GM21360 (cell line): Measurements from ENCODE around the gene F9.
"Not testable (repeated sequence)": the region's sequence is repeated elsewhere in the genome, so short reads cannot be mapped to it uniquely, and the experiment has no call there.

Experiments
- ATAC-seq: cut with Tn5 transposase; IDR thresholded peaks from one replicate; pipeline ENCODE4 v1.9.1; 2021; ENCODE audit warnings: mild to moderate bottlenecking, moderate library complexity; ENCODE audit not compliant: unreplicated experiment

F9 gene

DNA sequence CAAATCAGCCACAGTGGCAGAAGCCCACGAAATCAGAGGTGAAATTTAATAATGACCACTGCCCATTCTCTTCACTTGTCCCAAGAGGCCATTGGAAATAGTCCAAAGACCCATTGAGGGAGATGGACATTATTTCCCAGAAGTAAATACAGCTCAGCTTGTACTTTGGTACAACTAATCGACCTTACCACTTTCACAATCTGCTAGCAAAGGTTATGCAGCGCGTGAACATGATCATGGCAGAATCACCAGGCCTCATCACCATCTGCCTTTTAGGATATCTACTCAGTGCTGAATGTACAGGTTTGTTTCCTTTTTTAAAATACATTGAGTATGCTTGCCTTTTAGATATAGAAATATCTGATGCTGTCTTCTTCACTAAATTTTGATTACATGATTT is at the start of gene F9:
F9 (plus strand) TSS at position 190 of the 400 bp plus-strand sequence; CDS start at position 216, 26 bp downstream.
- no peak for ATAC-seq

GRCh38 chrX:139483699-139484098 is 46.8 kb upstream of the F9 start:
- ATAC-seq, result no peak

DNA sequence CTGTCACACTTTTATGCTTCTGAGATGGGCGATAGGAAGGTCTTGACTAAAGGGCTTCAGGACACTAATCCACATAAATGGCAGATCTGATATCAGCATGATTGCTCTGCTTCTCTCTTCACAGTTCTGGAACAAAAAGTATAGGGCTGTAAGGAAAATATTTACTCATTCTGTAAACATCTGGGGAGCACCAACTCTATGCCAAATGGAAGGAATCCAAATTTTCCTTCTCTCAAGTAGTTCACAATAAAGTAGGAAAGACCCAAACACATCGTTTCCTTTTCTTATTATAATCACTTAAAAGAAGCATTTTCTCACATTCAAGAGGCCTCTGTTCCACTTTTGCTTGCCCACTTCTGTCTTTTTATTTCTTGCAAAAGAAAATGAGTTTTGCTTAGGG is 45.9 kb upstream of the F9 start:
- ATAC-seq, result no peak

GRCh38 chrX:139495324-139495723 is 35.2 kb upstream of the F9 start:
- ATAC-seq, result no peak

GRCh38 chrX:139506333-139506732 is 24.2 kb upstream of the F9 start:
- ATAC-seq, result no peak

GRCh38 chrX:139508099-139508498 is 22.4 kb upstream of the F9 start:
- no peak for ATAC-seq

- no peak for ATAC-seq
Measured at GRCh38 chrX:139518475-139518874, 12.1 kb upstream of the F9 start.

GRCh38 chrX:139528829-139529228 is 1.7 kb upstream of the F9 start:
- ATAC-seq, result not testable (repeated sequence)

DNA sequence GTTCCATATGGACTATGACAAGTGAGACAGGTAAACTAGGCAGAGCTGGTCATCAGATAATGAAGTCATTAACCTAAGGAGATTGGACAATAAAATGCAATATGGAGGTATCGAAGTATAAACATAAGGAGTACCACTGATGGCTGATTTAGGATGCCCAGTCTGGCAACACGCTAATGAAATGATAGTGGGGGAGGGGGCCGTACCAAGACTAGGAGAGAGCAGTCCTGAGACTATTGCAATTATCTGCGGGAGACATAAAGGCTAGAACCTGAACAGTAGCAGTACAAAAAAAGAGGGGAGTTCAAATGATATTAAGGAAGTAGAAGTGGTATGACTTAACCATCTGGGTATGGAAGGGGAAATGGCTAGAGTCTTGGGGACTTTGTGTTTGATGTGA is 2.3 kb downstream of the F9 start:
- ATAC-seq, result no peak

DNA sequence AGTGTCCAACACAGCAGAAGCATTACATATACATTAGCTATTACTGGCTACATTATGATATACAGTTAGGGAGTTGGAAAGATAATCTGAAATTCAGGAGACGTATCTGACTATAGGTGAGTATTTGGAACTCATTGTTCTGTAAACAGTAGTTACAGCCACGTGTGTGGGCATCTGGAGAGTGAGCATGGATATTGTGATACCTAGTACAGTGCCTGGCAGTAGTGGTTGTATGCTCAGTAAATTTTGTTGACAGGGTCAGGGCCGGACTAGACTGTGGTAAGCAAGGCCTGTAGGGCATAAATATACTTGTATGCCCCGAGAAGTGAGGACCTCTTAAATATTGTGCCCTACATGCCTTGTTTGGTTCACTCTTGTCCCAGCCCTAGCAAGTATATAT is 2.9 kb downstream of the F9 start:
- no peak for ATAC-seq

DNA sequence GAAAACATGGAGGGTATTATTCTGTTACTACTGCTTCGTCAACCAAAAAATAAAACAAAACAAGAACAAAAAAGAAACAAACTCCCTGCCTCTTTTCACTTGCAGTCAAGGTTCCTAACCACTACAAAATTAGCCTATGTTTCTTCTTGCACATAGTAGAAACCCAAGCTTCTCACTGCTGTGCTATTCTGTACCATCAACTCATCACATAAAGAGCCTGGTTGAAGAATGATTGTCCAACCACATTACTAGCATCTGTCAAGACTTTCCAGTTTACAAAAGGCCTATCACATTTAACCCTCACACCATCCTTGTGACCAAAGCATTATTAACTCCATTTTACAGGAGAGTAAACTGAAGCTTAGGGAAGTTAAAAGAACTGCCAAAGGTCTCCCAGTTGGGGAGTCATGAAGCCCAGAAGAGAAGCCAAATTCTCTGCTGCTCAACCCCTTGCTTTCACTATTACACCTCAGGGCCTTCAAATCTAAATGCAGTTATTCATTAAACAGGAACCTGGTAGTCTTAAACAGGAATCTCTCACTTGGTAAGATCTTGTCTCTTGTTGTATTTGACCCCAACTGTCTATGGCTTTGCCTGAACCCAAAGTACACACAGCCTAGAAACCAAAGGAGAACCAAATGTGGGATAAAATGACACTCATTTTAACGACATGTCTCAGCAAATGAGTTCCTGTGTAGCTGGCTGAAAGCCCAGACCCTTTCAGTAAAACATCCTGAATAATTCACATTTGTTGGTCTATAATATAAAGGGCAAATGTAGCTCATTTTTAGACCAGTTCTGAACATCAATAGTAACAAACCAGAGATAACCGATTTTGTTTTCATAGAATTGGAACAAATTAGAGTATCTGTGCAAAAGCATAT is 8.6 kb downstream of the F9 start:
- no peak for ATAC-seq

DNA sequence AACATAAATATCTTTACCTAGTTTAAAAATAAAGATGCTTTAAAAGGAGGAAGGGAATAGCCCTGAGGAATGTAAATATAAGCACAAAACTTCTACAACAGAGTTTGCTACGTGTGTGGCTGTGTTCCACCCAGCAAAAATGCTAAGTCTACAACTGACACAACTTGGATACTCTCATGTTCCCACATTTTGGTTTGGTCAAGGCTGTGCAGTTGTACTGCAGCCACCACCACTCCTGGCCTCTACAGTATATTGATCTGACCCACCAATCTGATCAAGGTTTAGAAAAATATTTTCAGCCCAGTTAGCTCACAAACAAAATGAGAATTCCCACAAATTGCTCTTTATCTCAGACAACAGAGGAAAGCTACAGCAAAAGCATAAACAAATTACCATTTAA is 12.1 kb downstream of the F9 start:
- no peak for ATAC-seq

DNA sequence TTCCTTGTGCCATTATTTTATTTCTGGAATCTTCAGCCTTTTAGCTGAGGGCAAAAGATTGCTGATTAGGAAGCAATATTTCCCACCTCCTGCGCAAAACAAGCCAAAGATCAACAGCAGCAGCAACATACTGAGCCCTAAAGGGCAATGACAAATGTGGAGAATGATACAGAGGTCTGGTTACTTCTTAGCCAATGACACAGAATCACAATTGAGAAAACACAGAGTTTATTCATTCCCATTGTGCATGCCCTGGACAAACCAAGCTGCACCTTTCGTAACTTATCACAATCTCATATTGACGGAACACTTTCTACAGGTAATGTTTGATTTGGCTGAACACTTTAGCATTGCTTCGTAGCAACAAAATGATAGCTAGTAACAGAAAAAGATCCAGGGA is 13.4 kb downstream of the F9 start:
- ATAC-seq, result no peak

DNA sequence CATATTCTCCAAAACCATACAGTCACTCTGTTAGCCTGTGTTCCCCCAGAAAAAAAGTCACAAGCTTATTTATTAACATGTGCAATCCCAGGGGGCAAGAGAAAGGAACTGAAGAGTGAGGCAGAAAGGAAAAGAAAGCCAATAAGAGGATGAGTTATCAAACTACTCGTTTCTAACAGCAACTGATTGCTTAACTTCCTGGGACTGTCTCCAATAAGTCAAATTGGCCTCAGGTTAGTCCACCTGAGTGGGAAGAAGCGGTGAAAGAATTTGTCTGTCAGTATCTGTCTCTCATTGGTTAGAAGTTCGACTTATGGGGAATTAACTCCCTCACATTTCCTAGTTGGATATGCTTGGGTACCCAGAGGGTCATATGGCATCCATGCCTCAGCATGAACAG is 14.1 kb downstream of the F9 start:
- no peak for ATAC-seq

DNA sequence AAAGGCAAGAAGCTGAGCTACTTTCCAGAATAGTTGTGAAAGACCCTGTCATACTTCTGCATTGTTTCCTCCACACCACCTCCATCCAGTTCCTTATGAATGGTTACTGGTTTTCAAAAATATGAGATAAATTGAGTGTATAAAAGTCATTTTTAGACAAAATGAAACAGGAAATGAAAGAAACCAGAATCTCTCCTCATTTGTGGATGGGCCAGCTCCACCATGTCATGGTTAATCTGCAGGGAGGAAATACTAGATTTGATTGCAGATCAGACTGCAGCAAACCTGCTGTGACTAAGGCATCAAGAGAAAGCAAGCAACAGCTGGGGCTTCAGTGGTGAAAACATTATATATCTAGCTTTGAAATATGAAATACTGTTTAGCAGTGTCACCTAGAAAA is 23.8 kb downstream of the F9 start:
- ATAC-seq, result peak; percentile 26

DNA sequence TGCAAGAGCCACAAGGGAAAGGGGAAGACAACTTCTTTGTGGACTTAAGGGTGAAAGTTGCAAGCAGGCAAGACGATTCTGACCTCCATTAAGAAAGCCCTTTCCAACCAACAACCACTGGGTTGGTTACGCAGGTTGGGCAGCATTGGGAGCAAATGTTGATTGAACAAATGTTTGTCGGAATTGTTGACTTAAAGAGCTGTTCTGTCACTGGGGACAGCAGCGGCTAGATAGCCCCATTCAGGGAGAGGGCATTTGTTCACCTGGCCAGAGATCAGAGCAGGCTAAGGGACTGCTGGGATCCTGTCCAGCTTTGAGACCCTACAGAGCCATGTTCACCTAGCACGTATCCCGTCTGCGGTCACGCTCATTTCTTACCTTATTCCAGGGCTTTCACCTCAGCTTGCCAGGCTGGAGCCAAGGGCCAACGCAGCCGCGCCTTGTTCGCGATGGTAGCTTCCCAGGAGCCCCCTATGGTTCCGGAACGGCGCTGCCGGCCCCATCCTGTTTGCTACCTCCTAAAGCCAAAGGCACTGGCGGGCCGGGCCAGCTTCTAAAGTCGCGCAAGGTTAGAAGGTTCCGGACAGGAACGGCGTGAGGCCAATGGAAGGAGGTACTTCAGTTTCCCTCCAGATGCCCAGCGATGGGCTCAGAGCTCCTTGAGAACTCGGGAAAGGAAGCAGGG is 24.6 kb downstream of the F9 start:
- no peak for ATAC-seq

DNA sequence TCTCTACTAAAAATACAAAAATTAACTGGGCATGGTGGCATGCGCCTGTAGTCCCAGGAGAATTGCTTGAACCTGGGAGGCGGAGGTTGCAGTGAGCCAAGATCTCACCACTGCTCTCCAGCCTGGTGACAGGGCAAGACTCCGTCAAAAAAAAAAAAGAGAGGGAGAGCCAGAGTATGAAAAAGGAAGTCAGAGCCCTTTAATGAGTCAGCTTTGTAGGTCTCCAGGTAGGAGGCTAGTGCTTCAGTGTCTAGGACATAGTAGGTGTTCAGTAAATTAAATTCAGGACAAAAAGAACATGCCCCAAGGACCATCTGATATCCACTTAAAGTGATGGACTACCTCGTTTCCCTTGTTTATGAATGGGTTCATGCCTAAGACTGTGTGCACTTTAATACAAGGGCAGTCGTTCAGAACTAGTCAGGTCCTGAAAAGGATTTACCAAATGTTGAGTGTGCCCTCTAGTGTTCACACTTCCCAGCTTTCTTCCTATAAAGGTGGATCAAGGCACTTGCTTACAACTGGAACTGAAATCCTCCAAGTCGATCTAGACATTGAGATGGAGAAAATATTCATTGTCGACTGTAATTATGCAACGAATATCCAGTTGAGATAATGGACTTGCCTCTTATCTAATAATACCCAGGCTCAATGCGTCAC is 29.0 kb downstream of the F9 start:
- peak; percentile 83 for ATAC-seq

DNA sequence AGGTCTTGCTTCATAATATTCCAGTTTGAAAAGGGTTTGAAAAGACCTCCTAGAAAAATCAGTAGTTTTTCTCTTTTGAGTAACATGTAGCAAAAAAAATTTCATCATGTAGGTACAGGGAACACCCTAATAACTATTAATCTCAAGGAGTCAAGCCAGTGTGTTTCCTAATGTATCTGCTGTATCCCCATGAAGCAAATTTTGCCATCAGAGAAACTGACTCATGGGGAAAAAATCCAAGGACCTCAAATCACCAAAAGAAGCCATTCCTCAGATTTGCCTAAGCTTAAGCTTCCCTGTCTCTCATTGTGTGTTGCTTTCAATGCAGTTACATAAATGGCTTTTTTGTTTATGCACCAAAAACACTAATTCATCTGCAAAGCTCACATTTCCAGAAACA is 29.7 kb downstream of the F9 start:
- ATAC-seq, result no peak

DNA sequence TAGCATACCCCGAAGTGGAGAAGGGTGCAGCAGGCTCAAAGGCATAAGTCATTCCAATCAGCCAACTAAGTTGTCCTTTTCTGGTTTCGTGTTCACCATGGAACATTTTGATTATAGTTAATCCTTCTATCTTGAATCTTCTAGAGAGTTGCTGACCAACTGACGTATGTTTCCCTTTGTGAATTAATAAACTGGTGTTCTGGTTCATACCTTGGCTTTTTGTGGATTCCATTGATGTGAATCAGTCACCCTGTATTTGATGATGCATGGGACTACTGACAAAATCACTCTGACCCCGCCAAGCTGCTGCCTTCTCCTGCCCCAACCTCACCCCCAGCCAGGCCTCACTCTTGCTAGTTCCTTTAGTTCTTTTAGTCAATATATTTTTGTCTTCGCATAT is 32.7 kb downstream of the F9 start:
- no peak for ATAC-seq

- no peak for ATAC-seq
Measured at GRCh38 chrX:139566981-139567380, 36.4 kb downstream of the F9 start.

DNA sequence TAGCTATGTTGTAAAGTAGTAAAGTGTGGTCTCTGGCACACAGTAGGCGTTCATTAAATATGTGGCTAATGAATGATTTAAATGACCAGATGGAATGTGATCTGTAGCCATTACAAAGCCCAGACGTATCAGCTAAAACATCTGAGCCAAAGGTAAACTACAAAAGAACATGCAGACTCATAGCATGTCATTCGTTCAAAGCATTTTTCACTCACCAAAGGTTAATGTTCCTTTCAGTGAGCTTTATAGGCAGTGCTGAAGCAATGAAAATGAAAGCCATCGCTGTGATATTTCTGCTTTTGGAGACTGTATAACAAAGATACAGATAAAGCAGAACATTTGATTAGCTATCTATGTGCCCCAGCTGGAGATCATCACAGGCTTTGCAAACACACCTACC is 50.5 kb downstream of the F9 start:
- ATAC-seq, result no peak

GRCh38 chrX:139585613-139586012 is 55.1 kb downstream of the F9 start:
- ATAC-seq, result no peak
